Measurements from ENCODE around the gene CAPN3.

GRCh38 chr15:42345504-42345903 lies 13.8 kb upstream of the CAPN3 start:
- no peak for TF ChIP-seq CTCF (optimal IDR thresholded peaks at IDR 0.05 in 1 of 3, IDR thresholded peaks at IDR 0.05 in 1 of 3, conservative IDR thresholded peaks at IDR 0.05 in 1 of 3; ENCODE audit: extremely low read depth in 1 of 3, insufficient read depth in 2 of 3, low read length in 3 of 3)
- no peak for TF ChIP-seq EZH2 (IDR thresholded peaks at IDR 0.05; ENCODE audit: low read length)
